ENCODE measurements around the gene MPZL2. TPM values are rescaled to one million over a fixed set of nuclear protein-coding genes. Genes with fewer than 3 reads are reported as not detected.

MPZL2 gene
- total and polyA plus RNA-seq, 2 donors from 2014 or later = 16.8 to 111 TPM

GRCh38 chr11:118216621-118217481 is 47.2 kb downstream of the MPZL2 start:
- H3K4me1 ChIP-seq (ENCODE audit: control insufficient read depth in 2 of 3, insufficient read depth in 2 of 3, low read depth in 1 of 3, low read length in 3 of 3) = no peaks in the 10 kb centered on the region
- FAIRE-seq = no peak
- no peaks in the 10 kb centered on the region for H3K9me3 ChIP-seq (ENCODE audit: control insufficient read depth in 2 of 3, insufficient read depth in 1 of 3, low read length in 3 of 3)
- DNase-seq = no peak
- H3K4me3 ChIP-seq (ENCODE audit: low read length in 3 of 3) = no peak overlapping the region
- intact Hi-C loops (cut with DNase I) = no loop called here
- no peaks in the 10 kb centered on the region for H3K27me3 ChIP-seq (ENCODE audit: control insufficient read depth, insufficient read depth, low read length)
- no peak overlapping the region for H3K9ac ChIP-seq (ENCODE audit: low read length in 3 of 3)
- no peaks in the 10 kb centered on the region for H3K36me3 ChIP-seq (ENCODE audit: control insufficient read depth in 2 of 3, insufficient read depth in 3 of 3, low read length in 3 of 3)
- H3K27ac ChIP-seq (ENCODE audit: low read depth in 2 of 2, low read length in 2 of 2) = no peak overlapping the region
- TF ChIP-seq, protein P1, sequence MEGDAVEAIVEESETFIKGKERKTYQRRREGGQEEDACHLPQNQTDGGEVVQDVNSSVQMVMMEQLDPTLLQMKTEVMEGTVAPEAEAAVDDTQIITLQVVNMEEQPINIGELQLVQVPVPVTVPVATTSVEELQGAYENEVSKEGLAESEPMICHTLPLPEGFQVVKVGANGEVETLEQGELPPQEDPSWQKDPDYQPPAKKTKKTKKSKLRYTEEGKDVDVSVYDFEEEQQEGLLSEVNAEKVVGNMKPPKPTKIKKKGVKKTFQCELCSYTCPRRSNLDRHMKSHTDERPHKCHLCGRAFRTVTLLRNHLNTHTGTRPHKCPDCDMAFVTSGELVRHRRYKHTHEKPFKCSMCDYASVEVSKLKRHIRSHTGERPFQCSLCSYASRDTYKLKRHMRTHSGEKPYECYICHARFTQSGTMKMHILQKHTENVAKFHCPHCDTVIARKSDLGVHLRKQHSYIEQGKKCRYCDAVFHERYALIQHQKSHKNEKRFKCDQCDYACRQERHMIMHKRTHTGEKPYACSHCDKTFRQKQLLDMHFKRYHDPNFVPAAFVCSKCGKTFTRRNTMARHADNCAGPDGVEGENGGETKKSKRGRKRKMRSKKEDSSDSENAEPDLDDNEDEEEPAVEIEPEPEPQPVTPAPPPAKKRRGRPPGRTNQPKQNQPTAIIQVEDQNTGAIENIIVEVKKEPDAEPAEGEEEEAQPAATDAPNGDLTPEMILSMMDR (IDR thresholded peaks at IDR 0.05; ENCODE audit: borderline replicate concordance, extremely low read depth, insufficient read depth) = no peak

DNA sequence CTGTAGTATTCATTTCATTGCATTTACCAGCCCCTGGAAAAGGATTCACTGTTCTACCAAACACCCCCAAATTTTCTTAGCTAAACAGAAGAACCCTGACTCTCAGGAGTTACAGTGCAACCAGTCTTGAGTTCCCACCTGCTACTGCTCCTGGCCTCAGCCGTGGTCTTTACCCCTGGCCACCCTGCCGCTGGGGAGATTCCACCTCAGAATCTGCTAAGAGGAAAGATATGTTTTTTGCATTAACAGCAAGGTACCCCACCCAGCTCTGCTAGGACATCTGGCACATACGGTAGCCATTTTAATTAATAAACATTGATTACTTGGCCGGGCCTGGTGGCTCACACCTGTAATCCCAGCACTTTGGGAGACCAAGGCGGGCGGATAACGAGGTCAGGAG is 48.3 kb downstream of the MPZL2 start:
- no peaks in the 10 kb centered on the region for H3K27me3 ChIP-seq (ENCODE audit: control insufficient read depth, insufficient read depth, low read length)
- no peak overlapping the region for H3K27ac ChIP-seq (ENCODE audit: low read depth in 2 of 2, low read length in 2 of 2)
- TF ChIP-seq, protein P1 (IDR thresholded peaks at IDR 0.05; ENCODE audit: borderline replicate concordance, extremely low read depth, insufficient read depth) = no peak
- no peak for FAIRE-seq
- no peak overlapping the region for H3K4me3 ChIP-seq (ENCODE audit: low read length in 3 of 3)
- intact Hi-C loops (cut with DNase I) = no loop called here
- H3K4me1 ChIP-seq (ENCODE audit: control insufficient read depth in 2 of 3, insufficient read depth in 2 of 3, low read depth in 1 of 3, low read length in 3 of 3) = no peaks in the 10 kb centered on the region
- H3K9me3 ChIP-seq (ENCODE audit: control insufficient read depth in 2 of 3, insufficient read depth in 1 of 3, low read length in 3 of 3) = no peaks in the 10 kb centered on the region
- DNase-seq = no peak
- no peak overlapping the region for H3K9ac ChIP-seq (ENCODE audit: low read length in 3 of 3)
- H3K36me3 ChIP-seq (ENCODE audit: control insufficient read depth in 2 of 3, insufficient read depth in 3 of 3, low read length in 3 of 3) = no peaks in the 10 kb centered on the region

GRCh38 chr11:118215262-118215661 is 48.8 kb downstream of the MPZL2 start:
- Histone ChIP-seq H3K4me1 (ENCODE audit: control insufficient read depth in 2 of 3, insufficient read depth in 2 of 3, low read depth in 1 of 3, low read length in 3 of 3) (no peaks in the 10 kb centered on the region), H3K9ac (ENCODE audit: low read length in 3 of 3) (no peak overlapping the region), H3K9me3 (ENCODE audit: control insufficient read depth in 2 of 3, insufficient read depth in 1 of 3, low read length in 3 of 3) (no peaks in the 10 kb centered on the region), H3K4me3 (ENCODE audit: low read length in 3 of 3) (no peak overlapping the region), H3K27ac (ENCODE audit: low read depth in 2 of 2, low read length in 2 of 2) (no peak overlapping the region), H3K36me3 (ENCODE audit: control insufficient read depth in 2 of 3, insufficient read depth in 3 of 3, low read length in 3 of 3) (no peaks in the 10 kb centered on the region), H3K27me3 (ENCODE audit: control insufficient read depth, insufficient read depth, low read length) (no peaks in the 10 kb centered on the region)
- TF ChIP-seq, protein P1 (IDR thresholded peaks at IDR 0.05; ENCODE audit: borderline replicate concordance, extremely low read depth, insufficient read depth) = no peak
- intact Hi-C loops (cut with DNase I) = no loop called here
- DNase-seq (no peak), FAIRE-seq (no peak)

Data from kidney (tissue), 14 donors.